K562 (cell line): ENCODE measurements around the gene PRCD. TPM values are rescaled to one million over a fixed set of nuclear protein-coding genes. Genes with fewer than 3 reads are reported as not detected.

Source experiments
- ATAC-seq: fragments of 200-7000 bp; cut with Tn5 transposase; 3 replicates; pipeline ENCODE4 v1.9.1; 2020; ENCODE audit warnings: moderate library complexity
- BruUV-seq: library from RNA; stranded (reverse); fragments of 400-500 nt; replicated peaks from 2 replicates; lab custom pipeline; 2021; lab: Mats Ljungman, UMichigan
- CTCF ChIA-PET: fragments of 300-600 bp; formaldehyde crosslinking; extraction: SDS; loops from one replicate; lab custom pipeline; 2021; ENCODE audit warnings: low intra/inter-chr PET ratio; lab: Yijun Ruan, JAX
- POLR2A ChIA-PET: fragments of 300-600, 350-650 bp; sonication (Branson Sonifier 250); formaldehyde crosslinking; extraction: SDS; loops from one replicate; lab custom pipeline; 2021; ENCODE audit warnings: antibody characterized with exemption, inconsistent platforms; lab: Yijun Ruan, JAX
- DNase-seq, 4 experiments: peaks; one replicate each; pipeline versions ENCODE4 v3.0.0 to v3.0.0-alpha.2; 2011 to 2018; ENCODE audit warnings: low spot score in 3 of 4, mixed read lengths in 3 of 4; ENCODE audit errors: extremely low read depth in 1 of 4
- FAIRE-seq: peaks from 2 replicates; lab custom pipeline; 2011; peaks lifted over from hg19 to GRCh38; lab: Jason Lieb, UNC
- H2AFZ ChIP-seq: 2 replicates; pipeline ENCODE4 v1.6.0; 2011; ENCODE audit warnings: low read depth, low read length, control low read depth, inconsistent platforms
- H3K27ac ChIP-seq: fragments of 200-600 bp; 3 replicates; pipeline ENCODE4 v1.8.0; 2011; ENCODE audit warnings: low read depth, mild to moderate bottlenecking, control low read depth, inconsistent platforms, low read length, moderate library complexity, mixed read lengths; ENCODE audit errors: extremely low read depth
- H3K27me3 ChIP-seq, 2 experiments: fragments of 300-600 bp in 1 of 2; 2 replicates in 1 of 2; 3 replicates in 1 of 2; pipeline versions ENCODE4 v1.6.0 to v1.8.0; 2011; ENCODE audit warnings: inconsistent platforms in 2 of 2, low read length in 2 of 2, mild to moderate bottlenecking in 1 of 2, mixed read lengths in 1 of 2, moderate library complexity in 1 of 2; ENCODE audit not compliant: control insufficient read depth in 2 of 2, insufficient read depth in 2 of 2
- H3K36me3 ChIP-seq: fragments of 300-600 bp; 3 replicates; pipeline ENCODE4 v1.8.0; 2011; ENCODE audit warnings: mild to moderate bottlenecking, low read length, inconsistent platforms; ENCODE audit not compliant: control insufficient read depth, insufficient read depth
- H3K4me1 ChIP-seq, 2 experiments: fragments of 200-600 bp in 1 of 2; replicated peaks in 1 of 2; 2 replicates in 1 of 2; 3 replicates in 1 of 2; pipeline versions ENCODE4 v1.5.1 to v1.8.0; 2011; ENCODE audit warnings: inconsistent platforms in 2 of 2, low read length in 2 of 2, mild to moderate bottlenecking in 1 of 2, mixed read lengths in 1 of 2, moderate library complexity in 1 of 2; ENCODE audit not compliant: control insufficient read depth in 2 of 2, insufficient read depth in 2 of 2
- H3K4me2 ChIP-seq: 2 replicates; pipeline ENCODE4 v1.6.1; 2011; ENCODE audit warnings: low read length, control low read depth, inconsistent platforms, mixed read lengths; ENCODE audit not compliant: insufficient read depth
- H3K4me3 ChIP-seq: fragments of 200-600 bp; sonication (generic), shearing (Covaris generic); 2 replicates; pipeline ENCODE4 v1.5.1; 2016; ENCODE audit warnings: control low read depth, inconsistent platforms
- H3K79me2 ChIP-seq: fragments of 200-600 bp; 3 replicates; pipeline ENCODE4 v1.8.0; 2011; ENCODE audit warnings: low read length, inconsistent platforms; ENCODE audit not compliant: control insufficient read depth, insufficient read depth
- H3K9ac ChIP-seq, 2 experiments: 2 replicates each; pipeline versions ENCODE4 v1.6.0 to v1.6.1; 2011; ENCODE audit warnings: low read depth in 2 of 2, low read length in 2 of 2, control low read depth in 1 of 2, inconsistent platforms in 1 of 2, mild to moderate bottlenecking in 1 of 2, mixed read lengths in 1 of 2; ENCODE audit not compliant: insufficient read depth in 1 of 2
- H3K9me1 ChIP-seq: one replicate; pipeline ENCODE4 v1.6.0; 2011; ENCODE audit warnings: inconsistent platforms, mild to moderate bottlenecking, low read length, moderate library complexity; ENCODE audit not compliant: control insufficient read depth, insufficient read depth
- H3K9me3 ChIP-seq: replicated peaks from 2 replicates; pipeline ENCODE4 v1.5.1; 2011; ENCODE audit warnings: low read depth, low read length, inconsistent platforms; ENCODE audit not compliant: control insufficient read depth, insufficient read depth
- H4K20me1 ChIP-seq: replicated peaks from 2 replicates; pipeline ENCODE4 v1.6.1; 2011; ENCODE audit warnings: low read length, inconsistent platforms, mixed read lengths; ENCODE audit not compliant: control insufficient read depth, insufficient read depth
- GATAD2A ChIP-seq: fragments of 450-650 bp; IDR thresholded peaks from 2 replicates; pipeline ENCODE4 v1.6.1; 2017
- RAD21 ChIP-seq, 2 experiments: fragments of 250-450 bp in 1 of 2; fragments of 450-650 bp in 1 of 2; sonication (Bioruptor Pico) in 1 of 2; formaldehyde crosslinking in 1 of 2; IDR thresholded peaks in 1 of 2; conservative IDR thresholded peaks in 1 of 2; 2 replicates each; pipeline versions ENCODE4 v1.4.0 to v1.8.0; 2020 to 2022; ENCODE audit warnings: mild to moderate bottlenecking in 2 of 2, moderate library complexity in 1 of 2
- ZNF175 ChIP-seq: fragments of 200-800 bp; sonication (Bioruptor generic); IDR thresholded peaks from 2 replicates; pipeline ENCODE4 v1.6.1; 2016; ENCODE audit warnings: low read depth, mild to moderate bottlenecking, missing genetic modification characterization, missing compliant biosample characterization
- ZNF274 ChIP-seq: IDR thresholded peaks from 2 replicates; pipeline ENCODE4 v1.6.1; 2011; ENCODE audit warnings: low read depth, mild to moderate bottlenecking, low read length, moderate library complexity, borderline replicate concordance
- ZNF511 ChIP-seq: sonication (generic); formaldehyde crosslinking; IDR thresholded peaks from 2 replicates; pipeline ENCODE4 v1.8.0; 2022; ENCODE audit warnings: mild to moderate bottlenecking, missing genetic modification reagents
- WGBS: fragments of 100-300 bp; shearing (Covaris generic); methylation state at CpG from one replicate; pipeline ENCODE4 v1.1.6; 2016; ENCODE audit warnings: low coverage, mixed read lengths; ENCODE audit not compliant: insufficient coverage; ENCODE audit errors: missing lambda C conversion rate; 5-methylcytosine and 5-hydroxymethylcytosine counted together
- in situ Hi-C: fragments of 300-500 bp; cut with MboI; formaldehyde crosslinking; loops from 4 replicates; pipeline ENCODE4 v1.15.0; 2018; ENCODE audit warnings: inconsistent platforms, mixed read lengths
- intact Hi-C: fragments of 100-400 bp; cut with micrococcal nuclease; formaldehyde crosslinking; loops from 2 replicates; pipeline ENCODE4 v1.14.2; 2022
- polyA plus RNA-seq, 8 experiments: library from polyadenylated mRNA; depleted of rRNA in 4 of 8; stranded (reverse) in 5 of 8; unstranded in 3 of 8; fragments of >200 nt; fragmentation: Nextera tagmentation in 2 of 8; fragmentation: Illumina TruSeq in 1 of 8; extraction: Ambion mirVana in 2 of 8; extraction: Trizol in 1 of 8; gene quantifications; 2 replicates each; pipeline versions ENCODE4 v1.2.1 to v1.2.3, GENCODE V29; 2011 to 2014; ENCODE audit warnings: inconsistent platforms in 1 of 8, missing spikeins in 1 of 8
- total RNA-seq, 7 experiments: library from RNA; depleted of rRNA in 6 of 7; stranded (reverse); fragments of >200 nt in 6 of 7; fragmentation: Illumina TruSeq in 2 of 7; extraction: Trizol in 2 of 7; gene quantifications; 2 replicates each; pipeline versions ENCODE4 v1.2.1 to v1.2.3, GENCODE V29; 2011 to 2021; ENCODE audit warnings: low replicate concordance in 1 of 7
- TF ChIP-seq, protein P1 (sequence below), 2 experiments: fragments of 450-650 bp in 1 of 2; IDR thresholded peaks; 2 replicates each; pipeline ENCODE4 v1.6.1; 2011 to 2017; ENCODE audit warnings: low read depth in 2 of 2, antibody characterized with exemption in 1 of 2, borderline replicate concordance in 1 of 2, low read length in 1 of 2, mild to moderate bottlenecking in 1 of 2, mixed read lengths in 1 of 2; ENCODE audit not compliant: control insufficient read depth in 1 of 2
- TF ChIP-seq, protein P2 (sequence below), 2 experiments: fragments of 450-650 bp; IDR thresholded peaks; 2 replicates each; pipeline ENCODE4 v1.6.1; 2016; ENCODE audit warnings: mild to moderate bottlenecking in 2 of 2, borderline replicate concordance in 1 of 2, low read depth in 1 of 2, moderate library complexity in 1 of 2

Gene PRCD
- total and polyA plus RNA-seq, 9 of the 15 experiments (the other 6 are each of a cell fraction or from before 2014, with no cell fraction given), result 0.20 to 0.25 (median 0.21) TPM; not detected in 6

- Histone ChIP-seq H3K79me2 (no peaks in the 10 kb centered on the region), H3K4me1 (peaks cover 0 to 39% of the 10 kb centered on the region in 2 experiments; a peak in 3 of 5 replicates), H3K27ac (no peak overlapping the region), H3K36me3 (no peaks in the 10 kb centered on the region), H3K27me3 (no peaks in the 10 kb centered on the region), H3K9me1 (no peaks in the 10 kb centered on the region), H3K4me2 (no peak overlapping the region), H3K9ac (peak overlapping the region in 1 of 2 experiments; percentile 67; a peak in 2 of 4 replicates), H3K4me3 (no peak overlapping the region), H3K9me3 (no peaks in the 10 kb centered on the region), H2AFZ (no peak overlapping the region), H4K20me1 (no peaks in the 10 kb centered on the region)
- CTCF ChIA-PET, result interaction anchor here (1.1 to 2.1 kb wide), 3 partner anchors 24 to 81 kb away, joined by 3 to 24 read pairs (median 8); no protein-coding TSS in a partner anchor
- ATAC-seq (no peak), DNase-seq (no peak), FAIRE-seq (no peak)
- no TSS peak for BruUV-seq
- 63% methylated on average over 11 of the region's 11 CpGs for WGBS
- intact Hi-C loops, result loop anchor here (1.0 to 5.0 kb wide), 4 partner anchors 18 to 80 kb away; no protein-coding TSS in a partner anchor
- in situ Hi-C loops, result no loop called here
- POLR2A ChIA-PET, result interaction anchor here (0.5 to 2.5 kb wide), 8 partner anchors 11 to 189 kb away, joined by 3 to 12 read pairs (median 3); partner anchors contain the start of genes JMJD6 and METTL23
- no peak for TF ChIP-seq ZNF175 (CRISPR knock-in tag)
- no peak for TF ChIP-seq ZNF274
- TF ChIP-seq, protein P1, sequence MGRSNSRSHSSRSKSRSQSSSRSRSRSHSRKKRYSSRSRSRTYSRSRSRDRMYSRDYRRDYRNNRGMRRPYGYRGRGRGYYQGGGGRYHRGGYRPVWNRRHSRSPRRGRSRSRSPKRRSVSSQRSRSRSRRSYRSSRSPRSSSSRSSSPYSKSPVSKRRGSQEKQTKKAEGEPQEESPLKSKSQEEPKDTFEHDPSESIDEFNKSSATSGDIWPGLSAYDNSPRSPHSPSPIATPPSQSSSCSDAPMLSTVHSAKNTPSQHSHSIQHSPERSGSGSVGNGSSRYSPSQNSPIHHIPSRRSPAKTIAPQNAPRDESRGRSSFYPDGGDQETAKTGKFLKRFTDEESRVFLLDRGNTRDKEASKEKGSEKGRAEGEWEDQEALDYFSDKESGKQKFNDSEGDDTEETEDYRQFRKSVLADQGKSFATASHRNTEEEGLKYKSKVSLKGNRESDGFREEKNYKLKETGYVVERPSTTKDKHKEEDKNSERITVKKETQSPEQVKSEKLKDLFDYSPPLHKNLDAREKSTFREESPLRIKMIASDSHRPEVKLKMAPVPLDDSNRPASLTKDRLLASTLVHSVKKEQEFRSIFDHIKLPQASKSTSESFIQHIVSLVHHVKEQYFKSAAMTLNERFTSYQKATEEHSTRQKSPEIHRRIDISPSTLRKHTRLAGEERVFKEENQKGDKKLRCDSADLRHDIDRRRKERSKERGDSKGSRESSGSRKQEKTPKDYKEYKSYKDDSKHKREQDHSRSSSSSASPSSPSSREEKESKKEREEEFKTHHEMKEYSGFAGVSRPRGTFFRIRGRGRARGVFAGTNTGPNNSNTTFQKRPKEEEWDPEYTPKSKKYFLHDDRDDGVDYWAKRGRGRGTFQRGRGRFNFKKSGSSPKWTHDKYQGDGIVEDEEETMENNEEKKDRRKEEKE (IDR thresholded peaks at IDR 0.05; ENCODE audit: borderline replicate concordance in 1 of 2, control insufficient read depth in 1 of 2, low read depth in 2 of 2, low read length in 1 of 2), result no peak
- TF ChIP-seq, protein P2, sequence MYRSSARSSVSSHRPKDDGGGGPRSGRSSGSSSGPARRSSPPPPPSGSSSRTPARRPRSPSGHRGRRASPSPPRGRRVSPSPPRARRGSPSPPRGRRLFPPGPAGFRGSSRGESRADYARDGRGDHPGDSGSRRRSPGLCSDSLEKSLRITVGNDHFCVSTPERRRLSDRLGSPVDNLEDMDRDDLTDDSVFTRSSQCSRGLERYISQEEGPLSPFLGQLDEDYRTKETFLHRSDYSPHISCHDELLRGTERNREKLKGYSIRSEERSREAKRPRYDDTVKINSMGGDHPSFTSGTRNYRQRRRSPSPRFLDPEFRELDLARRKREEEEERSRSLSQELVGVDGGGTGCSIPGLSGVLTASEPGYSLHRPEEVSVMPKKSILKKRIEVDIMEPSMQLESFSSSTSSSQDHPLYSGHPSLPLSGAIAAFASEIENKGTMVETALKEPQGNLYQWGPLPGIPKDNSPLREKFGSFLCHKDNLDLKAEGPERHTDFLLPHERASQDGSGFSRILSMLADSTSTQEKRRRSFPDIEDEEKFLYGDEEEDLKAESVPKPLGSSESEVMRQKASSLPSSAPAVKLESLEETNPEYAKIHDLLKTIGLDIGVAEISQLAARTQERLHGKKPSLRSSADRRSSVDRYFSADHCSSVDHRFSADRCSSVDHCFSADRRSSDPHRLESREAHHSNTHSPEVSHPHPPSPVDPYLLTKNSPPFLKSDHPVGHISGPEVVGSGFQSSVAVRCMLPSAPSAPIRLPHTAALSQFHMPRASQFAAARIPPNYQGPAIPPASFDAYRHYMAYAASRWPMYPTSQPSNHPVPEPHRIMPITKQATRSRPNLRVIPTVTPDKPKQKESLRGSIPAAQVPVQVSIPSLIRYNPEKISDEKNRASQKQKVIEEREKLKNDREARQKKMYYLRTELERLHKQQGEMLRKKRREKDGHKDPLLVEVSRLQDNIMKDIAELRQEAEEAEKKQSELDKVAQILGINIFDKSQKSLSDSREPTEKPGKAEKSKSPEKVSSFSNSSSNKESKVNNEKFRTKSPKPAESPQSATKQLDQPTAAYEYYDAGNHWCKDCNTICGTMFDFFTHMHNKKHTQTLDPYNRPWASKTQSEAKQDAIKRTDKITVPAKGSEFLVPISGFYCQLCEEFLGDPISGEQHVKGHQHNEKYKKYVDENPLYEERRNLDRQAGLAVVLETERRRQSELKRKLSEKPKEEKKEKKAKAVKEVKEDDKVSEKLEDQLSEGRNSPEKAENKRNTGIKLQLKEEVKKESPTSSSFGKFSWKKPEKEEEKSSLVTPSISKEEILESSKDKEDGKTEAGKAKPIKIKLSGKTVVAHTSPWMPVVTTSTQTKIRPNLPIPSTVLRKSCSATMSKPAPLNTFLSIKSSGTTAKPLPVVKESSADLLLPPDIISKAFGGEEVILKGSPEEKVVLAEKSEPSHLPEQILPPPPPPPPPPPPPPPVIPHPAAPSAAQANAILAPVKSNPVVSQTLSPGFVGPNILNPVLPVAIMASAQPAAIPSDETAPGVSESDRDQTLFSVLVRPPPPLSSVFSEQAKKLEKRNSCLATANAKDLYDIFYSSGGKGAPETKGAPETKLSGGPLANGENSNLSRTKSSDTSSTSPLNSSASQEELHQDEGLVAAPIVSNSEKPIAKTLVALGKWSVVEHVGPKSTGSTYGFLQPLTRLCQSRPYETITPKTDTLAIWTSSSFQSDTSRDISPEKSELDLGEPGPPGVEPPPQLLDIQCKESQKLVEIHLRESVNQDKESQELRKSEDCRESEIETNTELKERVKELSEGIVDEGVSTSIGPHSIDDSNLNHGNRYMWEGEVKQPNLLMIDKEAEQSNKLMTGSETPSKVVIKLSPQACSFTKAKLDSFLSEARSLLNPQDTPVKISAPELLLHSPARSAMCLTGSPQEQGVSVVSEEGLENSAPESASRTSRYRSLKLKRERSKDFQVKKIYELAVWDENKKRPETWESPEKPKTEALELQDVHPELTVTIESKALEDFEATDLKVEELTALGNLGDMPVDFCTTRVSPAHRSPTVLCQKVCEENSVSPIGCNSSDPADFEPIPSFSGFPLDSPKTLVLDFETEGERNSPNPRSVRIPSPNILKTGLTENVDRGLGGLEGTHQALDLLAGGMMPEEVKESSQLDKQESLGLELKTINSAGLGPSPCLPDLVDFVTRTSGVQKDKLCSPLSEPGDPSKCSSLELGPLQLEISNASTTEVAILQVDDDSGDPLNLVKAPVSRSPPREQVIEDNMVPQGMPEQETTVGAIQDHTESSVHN (IDR thresholded peaks at IDR 0.05; ENCODE audit: borderline replicate concordance in 1 of 2, low read depth in 1 of 2), result no peak
- TF ChIP-seq ZNF511 (CRISPR knock-in tag), result no peak
- no peak for TF ChIP-seq GATAD2A
- no peak for TF ChIP-seq RAD21 (CRISPR knock-in tag; conservative IDR thresholded peaks at IDR 0.05 in 1 of 2, IDR thresholded peaks at IDR 0.05 in 1 of 2)
These were observed 6.8 kb downstream of the PRCD start for GRCh38 chr17:76546556-76547182.
